Esophagus mucosa (tissue), 1 donor: ENCODE data around the gene ARSD. TPM values are rescaled to one million over a fixed set of nuclear protein-coding genes. Genes with fewer than 3 reads are reported as not detected.
"Not testable (repeated sequence)": the region's sequence is repeated elsewhere in the genome, so short reads cannot be mapped to it uniquely, and the experiment has no call there.

Source experiments
- ATAC-seq: fragments of 200-7000 bp; cut with Tn5 transposase; one replicate; pipeline ENCODE4 v1.9.1; 2020
- total RNA-seq: library from RNA; stranded (reverse); gene quantifications from one replicate; pipeline ENCODE4 v1.2.4, GENCODE V29; 2023
- donor health status: DM: yes; HTN: yes; CAD: no.

ARSD gene, protein sequence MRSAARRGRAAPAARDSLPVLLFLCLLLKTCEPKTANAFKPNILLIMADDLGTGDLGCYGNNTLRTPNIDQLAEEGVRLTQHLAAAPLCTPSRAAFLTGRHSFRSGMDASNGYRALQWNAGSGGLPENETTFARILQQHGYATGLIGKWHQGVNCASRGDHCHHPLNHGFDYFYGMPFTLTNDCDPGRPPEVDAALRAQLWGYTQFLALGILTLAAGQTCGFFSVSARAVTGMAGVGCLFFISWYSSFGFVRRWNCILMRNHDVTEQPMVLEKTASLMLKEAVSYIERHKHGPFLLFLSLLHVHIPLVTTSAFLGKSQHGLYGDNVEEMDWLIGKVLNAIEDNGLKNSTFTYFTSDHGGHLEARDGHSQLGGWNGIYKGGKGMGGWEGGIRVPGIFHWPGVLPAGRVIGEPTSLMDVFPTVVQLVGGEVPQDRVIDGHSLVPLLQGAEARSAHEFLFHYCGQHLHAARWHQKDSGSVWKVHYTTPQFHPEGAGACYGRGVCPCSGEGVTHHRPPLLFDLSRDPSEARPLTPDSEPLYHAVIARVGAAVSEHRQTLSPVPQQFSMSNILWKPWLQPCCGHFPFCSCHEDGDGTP
- 33.3 TPM for total RNA-seq

DNA sequence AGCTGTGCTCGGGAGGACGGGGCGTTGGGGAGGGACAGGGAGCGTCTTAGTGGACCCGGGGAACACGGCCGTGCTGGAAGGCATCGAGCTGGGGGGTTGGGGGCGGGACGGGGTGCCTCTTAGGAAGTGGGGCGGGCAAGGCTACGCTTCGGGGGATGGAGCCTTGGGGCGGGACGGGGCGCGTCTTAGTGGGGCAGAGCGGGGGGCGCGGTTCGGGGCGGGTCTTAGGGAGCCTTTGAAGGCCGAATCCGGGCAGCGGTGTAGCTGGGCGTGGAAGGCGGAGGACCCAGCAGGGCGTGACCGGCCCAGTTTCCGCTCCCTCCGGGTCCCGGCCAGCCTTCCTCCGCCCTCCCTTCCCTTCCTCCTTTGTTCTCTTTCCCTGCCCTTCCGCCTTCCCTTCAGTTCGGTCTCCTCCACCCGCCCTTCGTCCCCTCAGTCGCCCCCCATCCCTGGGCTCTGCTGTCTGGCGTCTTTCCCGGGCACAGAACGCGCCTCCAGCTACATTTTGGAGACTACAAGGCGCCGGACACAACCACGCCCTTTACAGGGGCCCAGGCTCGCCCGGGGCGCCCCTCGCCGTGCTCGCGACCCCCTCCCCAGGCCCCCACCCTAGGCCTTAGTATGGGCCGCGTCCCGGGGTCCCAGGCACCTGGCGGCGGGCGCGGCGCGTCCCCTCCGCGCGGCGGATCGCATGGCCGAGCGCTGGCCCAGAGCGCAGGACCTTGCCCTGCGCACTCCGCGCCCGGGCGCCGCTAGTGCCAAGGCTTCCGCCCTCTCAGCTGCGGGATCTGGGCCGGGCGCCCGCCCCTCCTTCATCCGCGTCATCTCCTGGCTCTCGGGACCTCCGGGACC is at the start of gene ARSD:
Gene ARSD, minus strand, starts transcription at position 757 of the 852 bp plus-strand sequence. Its CDS starts 64 bp downstream, at position 693.
- ATAC-seq = peak; percentile 95

DNA sequence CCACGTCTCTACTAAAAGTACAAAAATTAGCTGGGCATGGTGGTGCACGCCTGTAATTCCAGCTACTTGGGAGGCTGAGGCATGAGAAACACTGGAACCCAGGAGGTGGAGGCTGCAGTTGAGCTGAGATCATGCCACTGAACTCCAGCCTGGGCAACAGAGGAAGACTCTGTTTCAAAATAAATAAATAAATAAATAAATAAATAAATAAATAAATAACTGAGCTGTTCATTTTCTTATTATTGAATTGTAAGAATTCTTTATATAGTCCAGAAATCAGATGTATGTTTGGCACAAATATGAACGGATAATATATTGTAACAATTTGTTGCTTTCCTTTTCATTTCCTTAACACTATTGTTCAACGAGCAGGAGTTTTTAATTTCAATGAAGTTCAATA is 49.5 kb upstream of the ARSD start:
- ATAC-seq = not testable (repeated sequence)

DNA sequence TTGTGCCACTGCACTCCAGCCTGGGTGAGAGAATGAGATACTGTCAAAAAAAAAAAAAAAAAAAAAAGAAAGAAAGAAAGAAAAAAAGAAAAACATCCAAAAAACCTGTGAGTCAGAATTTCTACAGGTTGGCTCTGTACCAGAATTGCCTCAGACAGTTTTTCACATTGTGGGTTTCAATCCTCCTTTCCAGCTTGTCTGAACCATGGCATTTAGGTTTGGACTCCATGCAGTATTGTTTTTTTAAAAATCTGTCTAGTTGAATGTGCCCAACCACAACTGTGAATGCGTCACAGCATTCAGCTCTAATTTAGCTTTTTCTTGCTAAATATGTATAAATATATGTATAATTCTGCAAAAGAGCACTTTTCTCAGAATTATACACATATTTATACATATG is 45.8 kb upstream of the ARSD start:
- no peak for ATAC-seq

DNA sequence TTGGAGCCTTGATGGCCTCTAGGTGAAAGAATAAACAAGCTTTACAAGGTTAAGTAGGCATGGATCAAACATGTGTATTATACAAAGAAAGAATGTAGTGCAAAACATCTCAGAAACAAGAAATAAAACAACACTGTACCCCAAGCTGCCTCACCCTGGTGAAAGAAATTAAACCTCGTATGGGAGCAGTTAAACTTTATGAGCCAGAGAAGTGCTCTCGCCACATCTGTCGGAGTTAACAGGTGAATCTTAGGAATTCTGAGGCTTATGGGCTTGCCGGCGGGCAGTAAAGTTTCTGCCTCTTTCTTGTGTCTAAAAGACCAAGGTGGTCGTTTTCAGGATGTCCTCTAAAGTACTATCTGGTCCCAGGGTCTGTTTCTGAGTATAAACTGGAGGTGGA is 43.3 kb upstream of the ARSD start:
- ATAC-seq = no peak

DNA sequence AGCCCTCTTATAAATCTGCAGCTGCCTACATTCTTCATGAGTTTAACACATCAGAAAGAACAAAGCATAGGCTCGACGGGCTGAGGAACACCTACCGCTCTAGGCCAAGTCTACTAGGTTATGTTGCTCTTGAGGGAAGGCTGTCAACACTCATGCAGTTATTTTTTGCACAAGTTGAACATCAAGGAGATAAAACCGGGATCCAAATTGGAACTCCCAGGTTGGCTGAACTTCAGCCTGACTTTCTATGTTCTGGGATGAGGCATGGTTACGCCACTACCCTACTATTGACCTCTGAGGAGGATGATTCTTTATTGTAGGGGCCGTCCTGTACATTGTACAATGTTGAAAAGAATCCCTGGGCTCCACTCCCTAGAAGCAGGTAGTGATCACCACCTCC is 39.9 kb upstream of the ARSD start:
- ATAC-seq = no peak

- peak; percentile 38 for ATAC-seq
Measured at GRCh38 chrX:2967998-2968909, 39.1 kb upstream of the ARSD start.

GRCh38 chrX:2967584-2967983 is 38.4 kb upstream of the ARSD start:
- ATAC-seq = no peak

DNA sequence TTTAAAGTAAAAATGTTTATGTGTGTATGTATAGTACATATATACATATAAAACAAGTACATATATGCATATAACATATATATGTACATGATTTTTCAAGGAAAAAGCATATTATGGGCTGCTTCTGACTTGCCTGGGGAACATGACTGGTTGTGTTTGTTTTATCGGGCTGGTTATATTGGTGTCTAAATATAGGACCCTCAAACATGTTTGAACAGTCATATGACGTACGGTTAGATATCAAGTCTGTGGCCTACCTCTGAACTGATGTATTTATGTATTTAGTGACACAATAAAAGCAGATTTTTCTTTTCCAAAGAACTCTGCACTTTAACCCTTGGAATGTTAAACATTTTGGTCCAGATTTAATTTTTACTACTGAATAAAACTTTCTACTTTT is 37.9 kb upstream of the ARSD start:
- ATAC-seq = no peak

- ATAC-seq = no peak
Measured at GRCh38 chrX:2965965-2966364, 36.8 kb upstream of the ARSD start.

DNA sequence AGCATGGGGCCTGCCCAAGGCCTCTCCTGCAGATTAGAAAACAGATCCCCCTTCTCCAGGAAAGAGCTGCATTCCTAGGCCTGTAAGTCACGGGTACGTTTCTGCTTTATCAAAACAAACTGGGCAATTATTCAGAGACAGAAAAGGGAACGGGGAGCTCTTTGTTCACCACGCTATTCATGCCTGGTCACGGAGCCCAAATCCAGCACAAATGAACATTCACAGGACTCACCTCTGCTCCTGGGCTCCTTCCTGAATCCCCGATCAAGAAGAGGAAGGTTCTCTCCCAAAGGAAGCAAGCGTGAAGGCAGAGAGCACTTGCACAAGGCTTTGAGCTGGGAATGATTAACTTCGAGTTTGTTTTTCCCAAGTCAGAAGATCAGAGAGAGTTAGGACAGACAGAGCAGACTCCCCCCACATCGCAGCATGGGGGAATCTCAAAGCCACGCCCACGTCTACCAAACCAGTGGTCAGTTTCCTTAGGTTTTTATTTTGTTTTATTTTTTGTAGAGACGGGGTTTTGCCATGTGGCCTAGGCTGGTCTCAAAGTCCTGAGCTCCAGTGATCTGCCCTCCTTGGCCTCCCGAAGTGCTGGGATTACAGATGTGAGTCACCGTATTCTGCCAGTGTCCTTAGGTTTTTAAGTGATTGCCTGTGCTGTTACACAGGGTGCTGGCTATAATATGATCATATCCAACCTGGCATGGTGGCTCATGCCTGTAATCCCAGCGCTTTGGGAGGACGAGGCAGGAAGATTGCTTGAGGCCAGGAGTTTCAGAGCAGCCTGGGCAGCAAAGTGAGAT is 35.1 kb upstream of the ARSD start:
- ATAC-seq = not testable (repeated sequence)

DNA sequence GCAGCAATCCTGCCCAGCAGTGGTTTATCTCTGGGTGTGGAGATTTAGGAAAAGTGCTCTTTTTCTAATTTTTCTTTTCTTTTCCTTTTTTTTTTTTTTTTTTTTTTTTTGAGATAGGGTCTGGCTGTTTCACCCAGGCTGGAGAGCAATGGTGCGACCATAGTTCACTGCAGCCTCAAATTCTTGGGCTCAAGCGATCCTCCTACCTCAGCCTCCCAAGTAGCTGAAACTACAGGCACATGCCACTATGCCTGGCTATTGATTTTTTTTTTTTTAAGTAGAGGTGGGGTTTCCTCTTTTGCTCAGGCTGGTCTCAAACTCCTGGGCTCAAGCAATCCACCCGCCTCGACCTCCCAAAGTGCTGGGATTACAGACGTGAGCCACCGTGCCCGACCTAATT is 34.3 kb upstream of the ARSD start:
- not testable (repeated sequence) for ATAC-seq

GRCh38 chrX:2962381-2962780 is 33.2 kb upstream of the ARSD start:
- ATAC-seq = no peak

GRCh38 chrX:2960861-2961515 is 31.8 kb upstream of the ARSD start:
- ATAC-seq = no peak

DNA sequence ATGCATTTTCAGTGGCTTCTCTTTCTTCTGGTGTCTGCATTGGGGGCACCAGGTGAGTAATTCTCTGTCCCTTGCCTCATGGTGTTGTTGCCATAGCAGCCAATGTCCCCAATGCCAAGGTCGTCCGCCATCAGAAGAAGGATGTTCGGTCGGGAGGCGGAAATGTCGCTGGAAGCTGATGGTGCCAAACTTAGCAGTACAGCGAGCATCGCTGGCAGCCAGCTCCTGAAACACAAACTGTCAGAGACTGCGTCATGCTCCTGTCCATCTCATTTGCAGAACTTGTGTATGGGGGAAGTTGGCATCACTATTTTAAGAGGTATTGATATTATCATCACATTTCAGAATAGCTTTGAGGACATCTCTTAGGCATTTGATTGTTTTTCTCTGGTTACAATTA is 29.1 kb upstream of the ARSD start:
- no peak for ATAC-seq

- ATAC-seq = no peak
Measured at GRCh38 chrX:2955838-2956237, 26.7 kb upstream of the ARSD start.

DNA sequence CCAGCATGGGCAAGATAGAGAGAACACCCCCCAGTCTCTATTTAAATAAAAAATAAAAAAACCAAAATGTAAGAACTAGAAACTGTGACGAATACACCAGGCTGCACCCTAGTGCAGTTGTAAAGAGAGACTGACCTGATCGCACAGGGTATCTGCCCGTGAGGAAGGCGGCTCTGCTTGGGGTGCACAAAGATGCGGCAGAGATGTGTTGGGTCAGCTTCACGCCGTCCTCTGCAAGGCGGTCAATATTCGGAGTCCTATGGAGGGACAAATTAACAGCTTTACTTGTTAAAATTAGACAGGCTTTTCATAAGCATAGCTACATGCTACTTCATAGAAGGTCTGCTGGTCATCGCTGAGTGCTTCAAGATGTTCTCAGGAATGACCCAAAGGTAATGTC is 26.1 kb upstream of the ARSD start:
- ATAC-seq = no peak

GRCh38 chrX:2954541-2954940 is 25.4 kb upstream of the ARSD start:
- ATAC-seq = peak; percentile 65

GRCh38 chrX:2937942-2938341 is 8.8 kb upstream of the ARSD start:
- ATAC-seq = not testable (repeated sequence)

GRCh38 chrX:2934715-2935710 is 5.9 kb upstream of the ARSD start:
- ATAC-seq = no peak
